ENCODE measurements around the gene RIOK2.
A peak's percentile ranks its signal among the peaks of the same experiment; 100 is the strongest.
"Not testable (repeated sequence)": the region's sequence is repeated elsewhere in the genome, so short reads cannot be mapped to it uniquely, and the experiment has no call there.

RIOK2 gene
- total RNA-seq, result 25.5 to 107 (median 52.4) reads per million in 3 experiments

GRCh38 chr5:97183100-97183929 lies at the start of gene RIOK2:
RIOK2 (minus strand) TSS chr5:97183247; CDS start chr5:97183191, 56 bp downstream.
- peak; percentile 90 for DNase-seq

DNA sequence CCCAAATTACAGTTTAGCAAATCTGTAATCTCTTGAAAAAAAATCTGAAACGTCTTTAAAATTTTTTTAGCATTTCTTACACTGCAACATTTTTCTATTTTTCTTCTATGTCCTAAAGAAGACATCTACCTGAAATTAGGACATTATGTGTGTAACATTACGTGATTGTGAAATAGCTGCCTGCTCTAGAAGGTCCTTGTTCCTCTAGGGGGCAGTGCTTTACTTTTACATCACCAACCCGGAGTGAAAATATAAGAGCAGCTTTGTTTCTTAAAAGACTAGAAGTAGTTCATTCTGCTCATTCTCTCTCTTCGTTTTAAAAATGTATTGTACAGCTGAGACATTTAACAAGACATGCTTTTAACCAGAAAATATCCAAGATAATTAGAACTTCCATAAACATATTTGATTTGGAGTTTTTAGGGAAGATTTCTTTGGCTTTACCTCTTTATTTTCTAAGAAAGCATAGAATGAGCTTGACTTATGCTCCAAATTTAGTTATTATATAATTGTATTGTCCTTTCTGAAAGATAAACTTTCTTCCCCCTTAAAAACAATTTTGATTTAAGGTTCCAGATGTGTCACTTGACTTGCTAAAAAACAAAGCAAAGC lies 48.1 kb upstream of the RIOK2 start:
- DNase-seq, result peak; percentile 21

DNA sequence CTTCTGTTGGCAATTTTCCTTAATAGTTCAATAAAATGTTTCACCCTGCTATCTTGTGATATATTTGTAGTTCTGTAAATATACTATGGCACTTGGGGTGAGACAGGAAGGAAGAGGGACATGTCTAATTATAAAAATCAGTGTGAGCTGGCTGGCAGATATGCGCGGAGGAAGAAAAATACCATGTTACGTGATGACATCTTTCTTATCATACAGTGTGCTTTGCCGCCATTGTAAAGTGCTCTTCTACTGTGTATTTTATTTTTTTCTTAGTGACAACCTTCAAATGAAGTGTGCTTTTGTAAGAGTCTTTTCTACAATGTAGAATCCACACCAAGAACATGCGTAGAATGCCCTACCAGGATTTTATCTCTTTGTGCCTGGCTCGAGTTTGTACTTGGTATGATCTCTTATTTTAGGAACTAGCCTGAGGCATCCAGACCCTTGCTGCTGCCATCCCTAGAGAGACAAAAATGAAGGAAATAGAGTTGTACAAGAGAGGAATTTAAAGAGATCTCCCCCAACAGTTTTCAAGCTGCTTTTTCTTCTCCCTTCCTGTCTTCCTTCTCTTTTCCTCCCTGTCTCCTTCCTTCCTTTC lies 46.7 kb upstream of the RIOK2 start:
- no peak for DNase-seq

DNA sequence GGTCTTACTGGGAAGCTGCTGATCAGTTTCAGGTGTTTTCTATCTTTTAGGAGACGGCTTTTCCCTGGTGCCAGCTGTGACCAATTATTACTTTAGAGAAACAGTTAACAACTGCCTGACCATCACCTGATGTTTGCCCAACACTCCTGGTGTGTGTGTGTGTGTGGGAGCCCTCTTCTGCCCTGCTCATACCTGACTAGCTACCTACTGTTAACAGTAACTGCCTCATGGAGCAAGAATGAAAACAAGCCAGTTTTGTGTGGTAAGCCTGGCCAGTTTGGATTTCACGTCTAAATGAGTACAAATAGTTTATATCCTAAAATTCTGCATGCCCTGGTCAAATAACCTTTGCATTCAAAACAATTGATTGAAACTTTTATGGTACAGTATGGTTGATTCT lies 46.1 kb upstream of the RIOK2 start:
- no peak for DNase-seq

DNA sequence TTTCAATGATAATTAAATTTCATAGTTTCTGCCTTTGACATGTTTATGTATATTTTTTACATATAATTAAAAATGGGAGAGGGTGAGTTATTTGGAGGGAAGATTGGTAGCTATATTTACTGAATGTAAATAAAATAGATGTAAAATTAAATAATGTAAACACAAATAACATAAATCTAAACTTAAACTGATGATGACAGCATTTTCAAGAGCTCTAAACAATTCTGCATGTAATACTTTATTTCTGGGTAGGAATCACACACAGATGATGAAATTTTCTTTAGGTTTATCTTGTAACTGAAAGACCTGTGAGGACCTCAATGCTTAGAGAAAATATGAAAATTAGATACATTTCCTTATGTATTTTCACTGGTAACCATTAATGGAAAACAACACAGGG lies 42.2 kb upstream of the RIOK2 start:
- DNase-seq, result no peak

DNA sequence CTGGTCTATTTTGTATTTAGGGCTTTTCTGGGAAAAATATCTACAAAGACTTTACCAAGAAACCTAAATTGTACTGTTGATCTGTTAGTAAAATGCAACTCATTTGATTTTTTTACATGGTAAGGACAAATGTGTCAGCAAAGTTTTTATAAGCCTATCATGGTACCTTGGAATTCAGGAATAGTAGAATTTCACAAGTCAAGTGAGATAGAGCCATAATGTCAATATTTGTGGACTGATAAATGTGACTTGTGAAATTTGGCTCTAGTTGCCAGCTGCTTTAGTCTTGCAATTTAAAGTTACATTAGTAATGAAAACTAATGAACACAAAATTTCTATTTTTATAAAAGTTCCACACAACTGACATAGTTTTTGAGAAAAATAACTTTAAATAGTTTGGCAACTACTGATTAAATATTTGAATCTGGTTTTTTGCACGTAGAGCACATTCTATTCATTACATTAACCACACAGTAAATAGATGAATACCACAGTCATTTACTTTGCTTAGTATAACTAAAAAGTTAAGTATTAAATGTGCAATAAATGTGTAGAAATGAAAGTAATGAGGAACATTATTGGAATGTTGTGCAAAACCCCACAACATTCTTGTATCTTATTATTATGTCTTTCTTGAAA lies 41.2 kb upstream of the RIOK2 start:
- DNase-seq, result no peak

- no peak for DNase-seq
Measured at GRCh38 chr5:97223596-97223995, 40.5 kb upstream of the RIOK2 start.

GRCh38 chr5:97209343-97209742 lies 26.3 kb upstream of the RIOK2 start:
- DNase-seq, result no peak

- DNase-seq, result no peak
Measured at GRCh38 chr5:97208714-97209113, 25.7 kb upstream of the RIOK2 start.

- DNase-seq, result no peak
Measured at GRCh38 chr5:97208184-97208713, 25.2 kb upstream of the RIOK2 start.

DNA sequence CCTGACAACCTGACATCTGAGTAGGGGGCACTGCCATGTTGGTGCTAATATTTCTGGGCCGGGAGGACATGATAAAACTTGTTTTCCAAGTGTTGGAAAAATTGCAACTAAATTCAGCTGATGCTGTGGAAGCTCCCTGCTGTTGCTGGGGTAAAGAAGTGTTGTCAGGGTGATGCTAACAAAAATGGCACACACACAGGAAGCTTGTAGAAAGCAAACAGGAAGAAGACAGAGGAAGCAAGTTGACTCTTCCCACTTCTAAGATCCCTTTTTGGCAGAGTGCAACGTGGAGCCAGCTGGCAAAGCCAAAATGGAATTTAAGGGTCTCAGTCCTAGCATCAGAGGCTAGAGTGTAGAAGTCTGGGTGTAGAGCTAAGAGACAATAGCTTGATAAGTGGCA lies 11.3 kb upstream of the RIOK2 start:
- no peak for DNase-seq

DNA sequence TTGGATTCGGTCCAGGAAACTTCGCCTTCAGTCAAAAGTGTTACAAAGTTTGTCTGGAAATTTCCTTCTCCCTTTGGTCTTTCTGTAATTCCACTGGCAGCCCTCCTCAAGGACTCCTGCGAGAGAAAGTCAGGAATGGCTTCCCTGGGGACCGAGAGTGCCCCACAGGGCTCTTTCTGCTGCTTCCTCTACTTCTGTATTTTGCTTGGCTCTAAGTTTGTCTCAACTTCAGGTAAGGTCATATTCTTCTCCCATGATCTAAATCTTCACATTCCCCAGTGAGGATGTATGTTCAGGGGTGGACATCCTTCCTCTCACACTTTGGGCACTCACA lies 10.3 kb upstream of the RIOK2 start:
- no peak for DNase-seq

DNA sequence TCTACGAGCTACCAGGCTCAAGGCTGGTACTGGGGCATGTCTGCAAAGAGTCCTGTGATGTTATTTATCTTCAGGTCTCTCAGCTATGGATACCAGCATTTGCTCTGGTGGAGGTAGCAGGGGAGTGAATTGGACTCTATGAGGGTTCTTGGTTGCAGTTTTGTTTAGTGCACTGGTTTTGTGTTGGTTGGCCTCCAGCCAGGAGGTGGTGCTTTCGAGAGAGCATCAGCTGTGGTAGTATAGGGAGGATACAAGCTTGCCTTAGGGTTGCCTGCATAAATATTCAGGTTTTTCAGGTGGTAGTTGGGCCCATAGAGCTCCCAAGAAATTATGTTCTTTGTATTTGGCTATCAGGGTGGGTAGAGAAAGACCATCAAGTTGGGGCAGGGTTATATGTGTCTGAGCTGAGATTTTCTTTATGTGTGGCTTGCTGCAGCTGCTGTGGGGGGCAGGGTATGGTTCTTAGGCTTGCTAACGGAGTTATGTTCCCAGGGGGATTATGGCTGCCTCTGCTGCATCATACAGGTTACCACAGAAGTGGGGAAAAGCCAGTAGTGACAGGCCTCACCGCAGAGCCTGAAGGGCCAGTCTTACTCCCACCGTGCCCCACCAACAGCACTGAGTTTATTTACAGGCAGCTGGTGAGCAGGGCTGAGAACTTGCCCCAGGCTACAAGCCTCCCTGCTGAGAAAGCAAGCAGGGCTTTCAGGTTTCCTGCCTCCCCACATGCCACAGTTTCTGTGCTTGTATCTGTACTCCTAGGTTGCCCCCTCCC lies 9.7 kb upstream of the RIOK2 start:
- DNase-seq, result no peak

GRCh38 chr5:97191893-97192292 lies 8.8 kb upstream of the RIOK2 start:
- no peak for DNase-seq

GRCh38 chr5:97189523-97189922 lies 6.5 kb upstream of the RIOK2 start:
- DNase-seq, result not testable (repeated sequence)

- no peak for DNase-seq
Measured at GRCh38 chr5:97183930-97184213, 825 bp upstream of the RIOK2 start.

DNA sequence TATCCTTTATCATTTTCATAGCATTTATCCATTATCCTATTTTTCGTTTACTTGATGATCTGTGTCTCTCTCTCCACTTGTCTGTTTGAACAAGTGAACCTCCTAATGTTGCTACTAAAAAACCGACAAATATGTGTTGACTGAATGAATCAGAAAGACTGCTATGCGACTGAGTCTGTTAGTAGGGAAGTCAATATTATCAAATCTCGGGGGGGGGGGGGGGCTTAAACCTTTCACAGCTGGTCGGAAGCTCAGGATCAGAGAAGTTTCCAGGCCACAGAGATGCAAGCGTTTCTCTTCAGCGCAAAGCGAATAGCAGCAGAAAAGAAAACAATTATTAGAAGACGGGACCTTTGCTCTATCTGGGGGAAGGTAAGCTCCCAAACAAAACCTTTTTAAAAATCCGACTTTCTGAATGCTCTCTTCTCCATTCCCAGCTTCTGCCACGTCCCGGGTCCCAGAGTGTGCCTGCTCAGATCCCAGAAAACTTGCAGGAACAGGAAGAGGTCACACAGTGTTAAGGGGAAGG lies 412 bp downstream of the RIOK2 start:
- DNase-seq, result no peak

DNA sequence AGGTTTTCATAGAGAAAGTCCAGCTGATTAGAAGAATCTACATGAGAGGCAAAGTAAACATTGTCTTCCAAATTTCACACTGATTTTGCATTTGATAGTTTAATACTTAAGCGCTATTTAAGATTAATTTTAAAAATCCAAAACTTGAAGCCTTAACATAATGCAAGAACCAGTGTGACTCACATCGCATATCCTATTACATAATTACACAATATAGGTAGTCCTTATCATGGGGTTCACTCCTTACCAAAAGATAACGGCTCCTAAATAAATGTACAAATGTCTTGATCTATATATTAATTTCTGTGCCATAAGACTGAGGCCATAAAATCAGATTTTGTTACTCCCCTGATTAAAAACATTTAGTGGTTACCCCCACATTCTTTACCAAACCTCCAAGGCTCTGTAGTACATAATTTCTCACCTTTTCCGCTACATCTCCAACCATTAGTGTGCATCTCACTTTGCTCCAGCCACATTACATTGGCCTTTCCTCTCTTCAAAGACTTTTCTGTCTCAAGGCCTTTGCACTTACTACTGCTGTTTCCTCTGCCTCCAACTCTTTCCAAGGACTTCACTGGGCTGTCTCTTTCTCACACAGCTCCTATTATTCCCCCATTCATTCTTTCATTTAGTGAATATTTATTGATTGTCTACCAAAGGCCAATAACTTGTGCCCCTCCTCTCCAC lies 1.0 kb downstream of the RIOK2 start:
- no peak for DNase-seq

GRCh38 chr5:97179457-97179856 lies 3.6 kb downstream of the RIOK2 start:
- not testable (repeated sequence) for DNase-seq

DNA sequence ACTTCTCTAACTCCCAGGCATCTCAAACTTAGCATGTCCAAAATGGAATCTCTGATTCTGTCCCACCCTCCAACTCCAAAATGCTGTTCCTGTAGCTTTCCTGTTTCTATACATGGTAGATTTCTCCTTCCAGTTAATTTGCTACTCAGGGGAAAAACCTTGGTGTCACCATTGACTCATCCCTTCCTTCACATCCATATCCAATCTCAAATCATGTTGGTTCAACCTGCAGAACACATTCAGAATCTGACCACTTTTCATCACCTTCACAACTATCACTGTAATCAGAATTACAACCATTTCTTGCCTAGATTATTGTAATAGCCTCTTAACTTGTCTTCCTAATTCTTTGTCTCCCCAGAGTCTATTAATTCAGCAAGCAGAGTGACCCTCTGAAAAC lies 10.8 kb downstream of the RIOK2 start:
- no peak for DNase-seq

DNA sequence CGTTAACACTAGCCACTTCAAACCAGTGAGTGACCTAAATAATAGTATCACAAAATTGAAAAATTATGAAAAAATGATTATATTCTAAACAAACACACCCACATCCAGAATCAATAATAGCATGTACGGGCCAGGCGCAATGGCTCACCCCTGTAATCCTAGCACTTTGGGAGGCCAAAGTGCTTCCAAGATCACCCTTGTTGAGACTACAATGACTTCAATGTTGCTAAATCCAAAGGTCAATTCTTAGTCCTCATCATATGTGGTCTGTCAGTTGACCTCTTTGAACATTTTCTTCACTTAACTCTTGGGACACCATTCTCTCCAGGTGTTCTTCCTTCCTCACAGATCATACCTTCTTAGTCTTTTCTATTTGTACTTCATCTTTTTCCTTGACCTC lies 11.3 kb downstream of the RIOK2 start:
- no peak for DNase-seq

GRCh38 chr5:97167435-97167834 lies 15.6 kb downstream of the RIOK2 start:
- no peak for DNase-seq

Measured in central memory CD4-positive, alpha-beta T cell (primary cell).